GM20000 (cell line): ENCODE data around the gene C19orf12.

ENCODE experiments used
- DNase-seq: peaks from one replicate; pipeline ENCODE4 v3.0.0; 2012; ENCODE audit warnings: low spot score
- CTCF ChIP-seq: IDR thresholded peaks from 2 replicates; pipeline ENCODE4 v1.5.1; 2012; ENCODE audit warnings: mild to moderate bottlenecking, control low read depth; ENCODE audit errors: extremely low read depth, missing control alignments

Gene C19orf12

GRCh38 chr19:29757551-29757950 lies 42.5 kb upstream of the C19orf12 start:
- no peak for TF ChIP-seq CTCF
- DNase-seq: no peak

- no peak for DNase-seq
- no peak for TF ChIP-seq CTCF
Observed at GRCh38 chr19:29753934-29754305, 38.9 kb upstream of the C19orf12 start.

- no peak for TF ChIP-seq CTCF
- DNase-seq: no peak
Observed at GRCh38 chr19:29753190-29753933, 38.3 kb upstream of the C19orf12 start.

GRCh38 chr19:29752450-29753025 lies 37.5 kb upstream of the C19orf12 start:
- DNase-seq: no peak
- no peak for TF ChIP-seq CTCF

GRCh38 chr19:29751932-29752331 lies 36.9 kb upstream of the C19orf12 start:
- no peak for DNase-seq
- TF ChIP-seq CTCF: no peak

GRCh38 chr19:29750001-29750400 lies 34.9 kb upstream of the C19orf12 start:
- no peak for TF ChIP-seq CTCF
- no peak for DNase-seq

GRCh38 chr19:29748996-29749849 lies 34.2 kb upstream of the C19orf12 start:
- no peak for TF ChIP-seq CTCF
- DNase-seq: no peak
